ENCODE measurements around the gene REX1BD. TPM values are rescaled to one million over a fixed set of nuclear protein-coding genes. Genes with fewer than 3 reads are reported as not detected.

Gene REX1BD
- total RNA-seq, 1 donor, result 41.4 TPM

- no peak for DNase-seq (ENCODE audit: low read depth)
- no peak for TF ChIP-seq CTCF (IDR thresholded peaks at IDR 0.05; ENCODE audit: insufficient read depth, low read length)
- H3K4me3 ChIP-seq (ENCODE audit: low read depth, low read length), result no peak overlapping the region
Measured at GRCh38 chr19:18577365-18577914, 11.2 kb upstream of the REX1BD start.

DNA sequence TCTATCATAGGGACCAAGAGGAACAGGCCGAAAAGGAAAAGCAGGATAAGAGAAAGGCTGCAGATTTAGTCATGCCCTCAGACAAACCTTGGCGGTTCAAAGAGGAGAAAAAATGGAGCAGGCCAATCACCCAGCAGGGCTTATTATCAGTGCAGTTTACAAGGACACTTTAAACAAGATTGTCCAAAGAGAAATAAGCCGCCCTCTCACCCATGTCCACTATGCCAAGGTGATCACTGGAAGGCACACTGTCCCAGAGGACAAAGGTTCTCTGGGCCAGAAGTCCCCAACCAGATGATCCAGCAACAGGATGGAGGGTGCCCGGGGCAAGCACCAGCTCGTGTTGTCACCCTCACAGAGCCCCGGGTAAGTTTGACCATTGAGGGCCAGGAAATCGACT lies 8.3 kb upstream of the REX1BD start:
- H3K4me3 ChIP-seq (ENCODE audit: low read depth, low read length), result no peak overlapping the region
- DNase-seq (ENCODE audit: low read depth), result no peak
- TF ChIP-seq CTCF (IDR thresholded peaks at IDR 0.05; ENCODE audit: insufficient read depth, low read length), result no peak

GRCh38 chr19:18586306-18586705 lies 2.3 kb upstream of the REX1BD start:
- no peak overlapping the region for H3K4me3 ChIP-seq (ENCODE audit: low read depth, low read length)
- peak; percentile 22 for TF ChIP-seq CTCF (IDR thresholded peaks at IDR 0.05; ENCODE audit: insufficient read depth, low read length)
- DNase-seq (ENCODE audit: low read depth), result no peak

DNA sequence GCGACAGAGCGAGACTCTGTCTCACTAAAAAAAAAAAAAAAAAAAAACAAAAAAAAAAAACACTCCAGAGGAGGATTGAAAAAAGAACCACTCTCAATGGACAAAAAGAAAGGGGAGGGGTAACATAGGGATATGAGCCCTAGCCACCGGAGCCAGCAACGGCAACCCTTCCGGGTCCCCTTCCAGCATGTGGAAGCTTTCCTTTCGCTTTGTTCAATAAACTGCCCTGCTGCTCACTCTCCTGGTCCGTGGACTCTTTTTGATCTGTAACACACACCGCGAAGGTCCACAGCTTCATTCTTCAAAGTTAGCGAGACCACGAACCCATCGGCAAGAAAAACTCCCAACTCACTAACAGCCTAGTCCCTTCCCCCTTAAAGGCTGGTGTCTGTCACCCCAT lies 1.0 kb upstream of the REX1BD start:
- DNase-seq (ENCODE audit: low read depth), result no peak
- TF ChIP-seq CTCF (IDR thresholded peaks at IDR 0.05; ENCODE audit: insufficient read depth, low read length), result no peak
- no peak overlapping the region for H3K4me3 ChIP-seq (ENCODE audit: low read depth, low read length)

GRCh38 chr19:18587962-18588610 lies 512 bp upstream of the REX1BD start:
- peak overlapping the region; percentile 72 for H3K4me3 ChIP-seq (ENCODE audit: low read depth, low read length)
- no peak for TF ChIP-seq CTCF (IDR thresholded peaks at IDR 0.05; ENCODE audit: insufficient read depth, low read length)
- no peak for DNase-seq (ENCODE audit: low read depth)

- TF ChIP-seq CTCF (IDR thresholded peaks at IDR 0.05; ENCODE audit: insufficient read depth, low read length), result no peak
- peak; percentile 45 for DNase-seq (ENCODE audit: low read depth)
- peak overlapping the region; percentile 72 for H3K4me3 ChIP-seq (ENCODE audit: low read depth, low read length)
Measured at GRCh38 chr19:18589380-18590272, 1.0 kb downstream of the REX1BD start.
